Left ventricle myocardium superior (tissue), 1 donor: ENCODE results near the gene TM2D1. TPM values are rescaled to one million over a fixed set of nuclear protein-coding genes. Genes with fewer than 3 reads are reported as not detected.

Experiments
- ATAC-seq: fragments of 200-7000 bp; cut with Tn5 transposase; one replicate; pipeline ENCODE4 v1.9.1; 2020; ENCODE audit warnings: mild to moderate bottlenecking, moderate library complexity
- DNase-seq: peaks from one replicate; pipeline ENCODE4 v3.0.0-alpha.2; 2020
- intact Hi-C: fragments of 100-400 bp; cut with micrococcal nuclease; formaldehyde crosslinking; loops from one replicate; pipeline ENCODE4 v1.11.0; 2022
- long read RNA-seq: library from polyadenylated mRNA; unstranded; transcript quantifications from one replicate; pipeline ENCODE4 v2.0.0, GENCODE V29; 2021
- total RNA-seq: library from RNA; stranded (reverse); fragmentation: NEBNext Ultra II Directional; extraction: Animal tissue kit (Norgen Biotek cat#: 25700); gene quantifications from one replicate; pipeline ENCODE4 v1.2.1, GENCODE V29; 2021
- donor health status: DM: no; HTN: yes; CAD: no; lungs with severe emphysema.

The TM2D1 gene
- 33.0 TPM for total RNA-seq
- long read RNA-seq, transcript TM2D1-201 (7 exons, 1,250 nt) = major isoform, 34 of 53 reads
- long read RNA-seq, partial matches to known transcripts = 10 of 53 reads
- long read RNA-seq, other reads (novel, unspliced or antisense) = 9 of 53 reads

DNA sequence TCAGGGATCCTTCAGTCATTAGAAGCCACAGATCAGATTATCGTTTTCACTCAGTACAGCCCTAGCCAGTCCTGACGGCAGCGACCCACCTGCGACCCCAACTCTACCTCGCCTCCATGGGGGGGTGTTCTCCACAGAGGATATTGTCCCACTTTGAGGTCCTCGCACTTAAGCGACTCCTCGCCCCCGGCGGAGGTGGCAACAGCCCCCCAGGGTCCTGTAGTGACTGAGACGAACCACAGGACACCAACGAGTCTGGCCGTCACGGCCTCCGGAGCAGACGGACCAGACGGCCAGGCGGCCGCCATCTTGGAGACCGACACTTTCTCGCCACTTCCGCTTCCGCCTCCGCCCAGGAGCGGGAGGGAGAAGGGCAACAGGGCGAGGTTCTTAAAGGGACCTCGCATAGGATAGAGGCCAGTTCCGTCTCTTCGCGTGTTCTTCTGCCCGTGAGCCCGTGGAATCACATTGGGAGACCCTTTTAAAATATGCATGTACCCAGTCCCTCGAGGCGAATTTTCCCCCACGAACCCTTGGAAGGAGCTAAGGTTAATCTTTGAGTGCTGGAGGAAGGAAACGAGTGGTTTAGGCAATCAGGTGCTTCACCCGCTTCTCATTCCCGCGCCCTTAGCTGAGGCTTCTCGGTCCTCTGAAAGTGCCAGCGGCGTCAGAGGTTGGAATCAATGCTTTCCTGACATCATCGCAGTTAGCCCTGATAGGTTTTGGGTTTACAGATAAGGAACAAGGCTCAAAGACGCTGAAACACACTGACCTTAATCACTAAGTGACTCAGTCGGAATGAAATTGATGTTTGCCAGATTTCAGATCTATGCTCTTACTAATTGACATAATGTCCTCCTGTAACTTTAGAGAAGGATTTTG, at the start of gene TM2D1:
TM2D1 (minus strand) TSS at position 329 of the 882 bp plus-strand sequence; CDS start at position 308, 21 bp downstream.
- DNase-seq = peak; percentile 92
- ATAC-seq = peak; percentile 99
- intact Hi-C loops = no loop called here

DNA sequence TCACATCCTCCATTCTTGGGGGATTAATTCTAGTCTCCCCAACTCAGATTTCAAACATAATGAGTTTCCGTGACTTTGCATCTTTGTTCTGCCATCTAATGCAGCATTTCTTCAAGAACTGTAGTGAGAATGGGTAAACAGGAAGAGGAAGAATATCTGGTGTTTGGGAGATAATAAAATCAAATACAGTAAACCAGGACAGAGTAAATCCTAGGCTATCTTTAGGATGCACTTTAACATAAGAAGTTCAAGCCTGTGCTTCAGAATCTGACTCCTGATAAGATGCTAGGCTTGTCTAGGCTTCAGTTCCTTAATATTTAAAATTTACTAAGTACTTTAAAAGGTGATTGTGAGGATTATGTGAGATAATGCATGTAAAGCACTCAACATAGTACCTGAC, 45.2 kb upstream of the TM2D1 start:
- intact Hi-C loops = no loop called here
- ATAC-seq (no peak), DNase-seq (no peak)

DNA sequence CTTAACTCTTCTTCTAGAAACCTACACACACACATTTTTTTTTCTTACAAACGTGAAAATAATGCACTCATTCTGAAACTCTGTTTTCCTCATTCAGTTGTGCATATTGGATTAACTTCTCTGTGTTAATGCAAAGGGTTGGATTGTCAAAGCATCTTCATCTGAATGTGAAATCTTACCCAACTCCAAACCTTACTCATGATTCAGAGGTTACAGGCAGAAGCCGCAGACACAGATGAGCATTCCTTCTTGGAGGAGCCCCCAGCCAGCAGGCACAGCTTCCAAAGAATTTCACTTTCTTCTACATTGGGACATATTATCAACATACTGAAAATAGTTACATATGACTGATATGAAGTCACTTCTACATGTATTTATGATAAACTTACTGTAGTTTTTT, 33.0 kb upstream of the TM2D1 start:
- DNase-seq (no peak), ATAC-seq (no peak)
- intact Hi-C loops = no loop called here

DNA sequence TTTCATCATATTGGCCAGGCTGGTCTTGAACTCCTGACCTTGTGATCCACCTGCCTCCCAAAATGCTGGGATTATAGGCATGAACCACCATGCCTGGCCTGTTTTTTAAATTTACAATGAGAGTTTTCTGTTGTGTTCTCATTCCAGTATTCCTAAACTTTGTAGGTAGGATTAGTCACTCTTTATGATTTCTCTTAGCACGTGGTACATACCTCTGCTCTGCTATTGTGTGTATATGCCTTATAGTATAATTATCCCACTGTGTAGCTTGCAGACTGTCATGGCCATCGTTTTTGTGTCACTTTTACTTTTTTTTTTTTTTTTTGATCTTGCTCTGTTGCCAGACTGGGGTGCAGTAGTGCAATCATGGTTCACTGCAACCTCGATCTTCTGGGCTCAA, 31.8 kb upstream of the TM2D1 start:
- intact Hi-C loops = no loop called here
- ATAC-seq = no peak

DNA sequence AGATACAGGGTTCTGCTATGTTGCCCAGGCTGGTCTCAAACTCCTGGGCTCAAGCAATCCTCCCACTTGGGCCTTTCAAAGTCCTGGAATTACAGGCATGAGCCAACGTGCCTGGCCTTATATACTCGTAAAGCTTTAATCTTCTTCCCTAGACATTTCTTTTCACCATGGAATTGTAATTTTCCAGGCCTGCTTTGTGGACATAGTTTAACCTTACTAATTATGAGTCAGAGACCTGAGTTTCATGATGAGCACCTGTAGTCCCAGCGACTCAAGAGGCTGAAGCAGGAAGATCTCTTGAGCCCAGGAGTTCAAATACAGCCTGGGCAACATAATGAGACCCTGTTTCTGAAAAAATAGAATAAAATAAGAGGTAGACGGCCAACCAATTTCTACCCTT, 29.6 kb upstream of the TM2D1 start:
- DNase-seq = no peak
- intact Hi-C loops = no loop called here
- ATAC-seq = no peak

More for the DNA sequence above, 31.8 kb upstream of the TM2D1 start:
- no peak for DNase-seq

DNA sequence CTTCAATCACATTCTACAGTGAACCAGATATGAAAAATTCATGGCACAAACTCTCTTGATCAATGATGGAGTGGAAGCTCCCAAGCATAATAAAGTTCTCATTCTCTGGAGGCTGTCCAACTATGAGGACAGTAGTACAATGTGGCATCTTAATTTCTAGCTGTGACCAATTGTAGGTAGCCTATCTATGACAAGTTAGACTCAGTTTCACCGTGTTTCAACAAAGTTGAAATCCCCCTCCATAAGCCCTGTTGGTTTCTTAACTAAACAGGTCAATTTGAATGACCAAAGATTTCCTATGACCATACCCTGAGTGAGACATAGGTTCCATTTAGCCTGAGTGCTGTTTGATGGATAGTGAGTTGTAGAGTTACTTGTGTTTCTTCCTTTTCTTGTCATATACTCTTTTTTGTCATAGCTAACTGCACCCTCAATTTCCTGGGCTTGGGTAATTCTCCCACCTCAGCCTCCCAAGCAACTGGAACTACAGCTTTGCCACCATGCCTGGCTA, 29.1 kb upstream of the TM2D1 start:
- intact Hi-C loops = no loop called here
- ATAC-seq (no peak), DNase-seq (no peak)

DNA sequence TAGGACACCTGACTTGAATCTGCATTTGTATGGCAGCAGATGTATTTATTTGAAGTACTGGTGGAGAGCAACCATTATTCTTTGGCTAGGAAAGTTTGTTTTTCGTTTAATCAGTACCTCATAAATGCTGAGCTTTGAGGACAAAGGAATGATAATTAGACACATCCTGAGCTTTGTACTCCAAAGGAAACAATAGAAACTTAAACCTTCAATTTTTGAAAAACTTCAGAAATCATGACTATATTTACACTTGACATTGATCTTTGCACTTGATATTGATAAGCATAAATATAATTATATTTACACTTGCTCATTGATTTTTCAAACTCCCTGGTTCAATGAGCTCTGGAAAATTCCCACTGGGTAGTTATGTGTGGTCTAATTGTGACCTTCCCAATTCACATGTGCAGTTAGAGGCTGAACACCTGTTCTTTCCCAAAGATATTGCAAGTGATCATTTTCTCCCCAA, 28.0 kb upstream of the TM2D1 start:
- ATAC-seq = no peak
- intact Hi-C loops = no loop called here
- no peak for DNase-seq

DNA sequence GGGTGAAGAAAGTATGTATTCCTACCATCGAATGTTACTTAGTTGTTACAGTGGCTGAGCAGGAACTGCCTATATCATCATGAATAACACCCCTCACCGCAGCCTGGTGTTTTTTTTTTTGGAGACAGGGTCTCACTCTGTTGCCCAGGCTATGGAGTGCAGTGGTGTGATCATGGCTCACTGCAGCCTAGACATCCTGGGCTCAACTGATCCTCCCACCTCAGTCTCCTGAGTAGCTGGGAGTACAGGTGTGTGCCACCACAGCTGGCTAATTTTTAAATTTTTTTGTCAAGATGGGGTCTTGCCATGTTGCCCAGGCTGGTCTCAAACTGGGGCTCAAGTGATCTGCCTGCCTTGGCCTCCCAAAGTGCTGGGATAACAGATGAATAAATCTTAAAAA, 24.6 kb upstream of the TM2D1 start:
- intact Hi-C loops = loop anchor here (10.0 kb wide), 1 partner anchor 85 kb away; no protein-coding TSS in a partner anchor
- DNase-seq (no peak), ATAC-seq (no peak)

DNA sequence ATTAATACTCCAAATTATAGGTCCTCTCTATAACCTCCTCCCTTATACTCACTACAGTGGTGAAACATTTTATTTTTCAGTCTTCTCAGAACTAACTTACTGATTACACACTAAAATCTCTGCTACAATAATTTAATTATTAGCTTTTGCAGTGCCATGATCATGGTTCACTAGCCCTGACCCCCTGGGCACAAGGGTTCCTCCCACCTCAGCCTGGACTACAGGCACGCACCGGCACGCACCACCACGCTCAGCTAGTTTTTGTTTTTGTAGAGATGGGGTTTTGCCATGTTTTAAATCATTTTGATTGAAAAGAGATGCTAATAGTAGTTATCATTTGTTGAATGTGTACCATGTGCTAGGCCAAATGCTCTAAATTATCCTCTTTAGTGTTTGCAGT, 23.6 kb upstream of the TM2D1 start:
- no peak for ATAC-seq
- intact Hi-C loops = loop anchor here (10.0 kb wide), 1 partner anchor 86 kb away; no protein-coding TSS in a partner anchor

DNA sequence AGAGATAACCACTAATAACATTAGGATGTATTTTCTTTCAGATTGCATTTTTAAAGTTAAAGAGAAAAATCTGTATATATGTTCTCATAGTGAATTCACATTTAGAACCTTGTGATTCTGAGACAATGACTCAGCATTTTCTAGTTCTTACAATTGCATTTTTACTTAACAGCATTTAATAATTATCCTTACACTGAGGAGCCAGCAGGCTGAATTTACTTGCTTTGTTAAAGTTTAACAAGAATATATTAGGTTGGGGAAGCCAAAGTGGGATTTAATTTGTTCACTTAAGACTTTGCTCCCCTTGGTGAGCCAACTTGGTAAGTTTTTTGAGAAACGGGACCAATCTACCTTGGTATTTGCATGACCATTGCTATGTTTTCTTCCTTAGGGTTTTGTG, 21.9 kb upstream of the TM2D1 start:
- intact Hi-C loops = loop anchor here (10.0 kb wide), 1 partner anchor 88 kb away; no protein-coding TSS in a partner anchor
- no peak for DNase-seq
- no peak for ATAC-seq

More for the DNA sequence above, 23.6 kb upstream of the TM2D1 start:
- no peak for DNase-seq

DNA sequence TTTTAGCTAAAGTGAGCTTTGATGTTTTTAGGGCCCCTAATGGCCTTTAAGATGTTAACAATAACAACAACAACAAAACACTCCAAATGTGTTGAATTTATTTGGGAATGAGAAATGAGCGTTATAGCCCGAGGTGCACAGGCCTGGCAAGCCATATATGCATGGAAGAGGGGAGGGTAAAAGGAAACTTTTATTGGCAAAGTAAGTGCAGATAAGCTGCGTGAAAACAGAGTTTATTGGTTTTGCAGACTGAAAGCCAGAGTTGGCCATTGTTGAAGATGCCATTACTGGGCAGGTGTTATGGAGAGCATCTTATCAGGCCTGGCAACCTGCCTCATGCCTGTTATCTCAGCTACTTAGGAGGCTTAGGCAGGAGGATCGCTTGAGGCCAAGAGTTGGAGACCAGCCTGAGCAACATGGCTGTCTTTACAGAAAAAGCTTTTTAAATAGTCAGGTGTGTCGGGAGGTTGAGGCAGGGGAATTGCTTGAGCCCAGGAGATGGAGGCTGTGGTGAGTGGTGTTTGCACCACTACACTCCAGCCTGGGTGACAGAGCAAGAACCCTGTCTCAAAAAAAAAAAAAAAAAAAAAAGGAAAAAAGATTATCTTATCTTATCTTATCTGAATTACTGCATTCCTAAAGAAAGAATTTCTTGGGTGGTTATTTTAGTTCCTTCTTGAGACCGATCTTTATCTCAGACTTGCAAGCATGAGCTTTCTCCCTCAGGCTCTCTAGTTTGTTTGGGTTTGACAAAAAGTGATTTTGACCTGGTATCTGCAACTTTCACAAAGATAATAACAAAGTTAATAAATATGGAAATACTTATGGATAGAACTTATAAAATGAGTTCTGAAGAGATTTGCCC, 19.0 kb upstream of the TM2D1 start:
- intact Hi-C loops = loop anchor here (10.0 kb wide), 1 partner anchor 91 kb away; no protein-coding TSS in a partner anchor
- DNase-seq = no peak

DNA sequence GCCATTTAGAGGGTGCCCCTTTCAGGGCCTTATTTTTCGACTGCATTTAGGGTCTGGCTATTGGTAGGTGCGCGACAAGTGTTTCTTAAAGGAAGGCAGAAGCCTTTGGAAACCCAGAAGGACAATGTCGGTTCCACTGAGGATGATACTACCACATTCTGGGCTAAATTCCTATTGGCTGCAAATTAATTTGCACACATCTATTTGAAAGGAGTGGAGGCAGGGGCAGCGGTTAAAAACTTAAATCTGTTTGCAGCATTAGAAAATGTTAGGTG, 18.4 kb upstream of the TM2D1 start:
- ATAC-seq = no peak

More for the DNA sequence above, 19.0 kb upstream of the TM2D1 start:
- ATAC-seq = no peak

DNA sequence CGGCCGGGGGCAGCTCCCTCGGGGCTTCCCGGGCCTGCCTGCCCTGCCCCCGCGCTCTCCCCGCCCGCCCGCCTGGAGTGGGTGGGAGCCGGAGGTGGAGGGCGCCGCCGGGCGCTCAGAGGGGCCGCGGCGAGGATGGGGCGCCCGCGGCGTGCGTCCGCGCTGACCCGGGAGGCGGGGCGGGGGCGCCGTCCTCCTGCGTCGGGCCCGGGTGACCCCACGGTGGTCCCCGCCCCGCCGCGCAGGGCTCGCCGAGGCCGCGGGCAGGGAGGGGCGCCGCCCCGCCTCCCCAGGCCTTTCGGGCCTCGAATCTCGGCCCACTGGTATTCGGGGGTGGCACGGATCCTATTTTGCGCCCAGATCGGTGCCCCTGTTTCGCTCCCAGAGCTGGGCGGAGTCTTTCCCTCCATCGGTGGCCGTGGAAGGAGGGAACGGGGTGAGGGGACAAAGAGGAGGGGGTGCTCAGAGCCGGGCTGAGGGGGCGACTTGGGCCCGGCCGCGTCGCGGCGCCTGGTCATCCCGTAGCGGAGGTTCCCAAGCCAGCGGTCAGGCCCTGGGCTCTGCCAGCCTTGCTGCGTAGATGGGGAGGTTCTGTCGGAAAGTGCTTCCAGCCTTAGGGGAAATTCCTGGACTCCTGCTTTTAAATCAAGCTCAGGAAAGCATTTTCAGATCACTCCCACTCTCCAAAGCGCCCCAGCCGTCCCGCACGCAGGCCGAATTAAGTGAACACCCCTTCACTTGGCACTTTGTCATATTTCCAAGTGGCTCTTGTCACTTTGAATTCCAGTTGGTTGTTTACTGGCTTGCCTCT, 17.9 kb upstream of the TM2D1 start:
- intact Hi-C loops = loop anchor here (10.0 kb wide), 1 partner anchor 92 kb away; no protein-coding TSS in a partner anchor
- ATAC-seq = peak; percentile 89
- DNase-seq = peak; percentile 80

More for the DNA sequence above, 18.4 kb upstream of the TM2D1 start:
- no peak for DNase-seq
- intact Hi-C loops = loop anchor here (10.0 kb wide), 1 partner anchor 91 kb away; no protein-coding TSS in a partner anchor

DNA sequence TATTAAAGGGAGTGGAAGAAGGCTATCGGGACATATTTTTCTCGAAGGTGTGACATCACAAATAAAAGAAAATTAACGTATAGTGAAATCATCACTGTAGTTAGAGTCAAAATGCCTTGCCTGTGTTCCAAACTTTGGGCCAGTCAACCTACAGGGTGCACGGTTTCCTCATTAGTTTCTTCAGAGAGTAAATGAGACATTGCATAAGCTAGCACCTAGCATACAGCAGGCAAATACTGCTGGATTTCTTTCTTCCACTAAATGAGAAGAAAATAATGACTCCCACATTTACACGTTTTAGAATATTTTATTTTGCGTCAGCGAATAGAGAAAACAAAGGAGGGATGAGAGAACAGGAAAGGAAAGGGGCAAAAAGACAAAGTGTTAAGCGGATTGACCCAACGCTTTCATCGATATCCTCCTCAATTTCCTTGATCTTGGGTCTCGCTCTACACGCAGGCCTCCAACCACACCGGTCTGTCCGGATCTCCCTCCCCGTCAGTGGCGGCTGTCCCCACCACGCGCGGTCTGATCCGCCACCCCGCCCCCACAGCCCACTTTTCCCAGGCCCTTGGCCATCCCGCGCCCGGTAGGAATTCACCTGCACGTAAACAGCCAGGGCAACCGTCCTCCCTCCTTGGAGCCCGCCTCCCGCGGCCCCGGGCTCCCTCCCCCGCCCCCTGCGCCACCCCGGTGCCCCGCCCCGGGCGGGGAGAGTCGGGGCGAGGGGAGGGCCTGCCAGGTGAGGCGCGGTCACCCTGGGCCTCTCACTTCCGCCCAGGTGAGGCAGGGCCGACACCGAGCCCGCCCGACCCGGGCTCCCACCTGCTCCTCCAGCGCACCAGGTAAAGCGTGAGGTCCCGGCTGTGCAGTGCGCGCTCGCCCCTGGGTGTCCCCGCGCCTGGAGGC, 17.0 kb upstream of the TM2D1 start, which contains the start of gene PATJ:
PATJ (plus strand) TSS at position 770 of the 909 bp plus-strand sequence. CDS start 20,413 bp downstream, outside the sequence.
- intact Hi-C loops = loop anchor here (10.0 kb wide), 1 partner anchor 93 kb away; no protein-coding TSS in a partner anchor
- DNase-seq (peak; percentile 74), ATAC-seq (peak; percentile 87)

DNA sequence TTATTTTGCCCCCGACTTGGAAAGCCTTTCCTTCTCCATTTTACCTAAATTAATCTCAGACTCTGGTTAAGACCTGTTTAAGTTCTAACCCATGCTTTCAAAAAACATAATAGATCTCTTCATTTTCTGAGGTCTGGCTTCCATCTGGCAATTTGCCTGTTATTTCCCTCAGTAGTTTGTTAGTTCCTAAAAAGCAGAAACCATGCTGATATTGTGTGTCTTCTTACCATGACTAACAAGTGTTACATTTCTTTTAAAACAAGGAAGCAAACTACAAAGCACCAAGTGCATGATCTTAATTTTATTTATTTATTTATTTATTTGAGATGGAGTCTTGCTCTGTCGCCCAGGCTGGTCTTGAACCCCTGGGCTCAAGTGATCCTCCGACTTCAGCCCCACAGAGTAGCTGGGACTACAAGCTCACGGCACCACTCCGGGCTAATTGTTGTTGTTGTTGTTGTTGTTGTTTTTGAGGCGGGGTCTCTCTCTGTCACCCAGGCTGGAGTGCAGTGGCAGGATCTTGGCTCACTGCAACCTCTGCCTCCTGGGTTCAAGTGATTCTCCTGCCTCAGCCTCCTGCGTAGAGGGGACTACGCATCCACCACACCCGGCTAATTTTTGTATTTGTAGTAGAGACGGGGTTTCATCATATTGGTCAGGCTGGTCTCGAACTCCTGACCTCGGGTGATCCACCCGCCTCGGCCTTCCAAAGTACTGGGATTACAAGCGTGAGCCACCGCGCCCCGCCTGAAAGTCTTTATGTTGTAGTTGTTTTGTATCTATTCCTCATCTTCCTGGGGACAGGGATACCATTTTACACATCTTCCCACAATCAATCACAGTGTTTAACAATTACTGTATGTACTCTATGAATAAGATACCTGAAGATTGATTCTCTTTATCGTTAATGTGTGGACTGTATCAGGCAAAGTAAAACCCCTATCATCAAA, 16.1 kb upstream of the TM2D1 start:
- DNase-seq (no peak), ATAC-seq (no peak)
- intact Hi-C loops = loop anchor here (10.0 kb wide), 1 partner anchor 94 kb away; no protein-coding TSS in a partner anchor

DNA sequence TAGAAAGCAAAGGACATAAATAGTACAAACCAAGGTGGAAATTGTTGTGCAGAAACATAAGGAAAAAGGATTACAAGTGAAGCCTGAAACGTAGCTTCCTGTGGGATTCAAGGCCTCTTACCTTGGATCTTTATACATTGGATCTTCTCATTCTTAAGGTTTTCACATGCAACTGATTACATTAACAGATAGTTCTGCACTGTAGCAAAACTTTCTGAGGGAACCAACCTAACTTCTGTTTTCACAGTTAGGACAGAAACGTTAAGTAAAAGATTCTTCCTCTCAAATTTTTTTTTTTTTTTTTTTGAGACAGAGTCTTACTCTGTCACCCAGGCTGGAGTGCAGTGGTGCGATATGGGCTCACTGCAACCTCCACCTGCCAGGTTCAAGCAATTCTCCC, 7.8 kb upstream of the TM2D1 start:
- intact Hi-C loops = no loop called here
- DNase-seq (no peak), ATAC-seq (no peak)
